Left lung (tissue), 10 donors: ENCODE measurements around the gene WDR5. TPM values are rescaled to one million over a fixed set of nuclear protein-coding genes. Genes with fewer than 3 reads are reported as not detected.

Source experiments
- ATAC-seq: fragments of 200-7000 bp; cut with Tn5 transposase; one replicate; pipeline ENCODE4 v1.9.1; 2020; ENCODE audit warnings: moderate library complexity
- DNase-seq, 4 donors: peaks; one replicate each; pipeline ENCODE4 v3.0.0-alpha.2; 2013 to 2020
- H3K27ac ChIP-seq, 2 donors: fragments of 200-600 bp; sonication (generic) in 1 of 2; one replicate each; pipeline versions ENCODE4 v1.5.0 to v1.8.0; 2020 to 2021
- H3K27me3 ChIP-seq, 2 donors: fragments of 200-600 bp; sonication (generic) in 1 of 2; one replicate each; pipeline versions ENCODE4 v1.5.0 to v1.8.0; 2020 to 2021
- H3K36me3 ChIP-seq, 2 donors: fragments of 200-600 bp; sonication (generic) in 1 of 2; one replicate each; pipeline versions ENCODE4 v1.5.0 to v1.8.0; 2020 to 2021
- H3K4me1 ChIP-seq, 2 donors: fragments of 200-600 bp; one replicate each; pipeline ENCODE4 v1.8.0; 2021
- H3K4me3 ChIP-seq, 2 donors: fragments of 200-600 bp; sonication (generic) in 1 of 2; one replicate each; pipeline versions ENCODE4 v1.5.0 to v1.8.0; 2020 to 2021; ENCODE audit warnings: mild to moderate bottlenecking in 1 of 2
- H3K9me3 ChIP-seq, 2 donors: fragments of 200-600 bp; sonication (generic) in 1 of 2; one replicate each; pipeline versions ENCODE4 v1.5.0 to v1.8.0; 2020 to 2021
- intact Hi-C, 2 donors: fragments of 100-400 bp; cut with DNase I; formaldehyde crosslinking; loops; one replicate each; pipeline versions ENCODE4 v1.11.2 to v1.14.2; 2022
- polyA plus RNA-seq, 6 donors: library from polyadenylated mRNA; unstranded; fragments of 120-200 nt; gene quantifications; one replicate each; pipeline ENCODE4 v1.2.1, GENCODE V29; 2013; ENCODE audit not compliant: insufficient read length in 6 of 6
- total RNA-seq, 2 donors: library from RNA; stranded (reverse); fragmentation: NEBNext Ultra II Directional; extraction: Animal tissue kit (Norgen Biotek cat#: 25700); gene quantifications; one replicate each; pipeline ENCODE4 v1.2.1, GENCODE V29; 2021
- TF ChIP-seq, protein P1 (sequence below), 2 donors: fragments of 200-600 bp; sonication (generic) in 1 of 2; IDR thresholded peaks; one replicate each; pipeline versions ENCODE4 v1.5.0 to v1.8.0; 2021; ENCODE audit warnings: antibody characterized with exemption in 2 of 2
- donor health status: DM: no; HTN: yes; CAD: no.
- donor health status: DM: no; HTN: no; CAD: no.

Gene WDR5
- total and polyA plus RNA-seq, 8 donors = 23.7 to 36.3 (median 31.8) TPM

DNA sequence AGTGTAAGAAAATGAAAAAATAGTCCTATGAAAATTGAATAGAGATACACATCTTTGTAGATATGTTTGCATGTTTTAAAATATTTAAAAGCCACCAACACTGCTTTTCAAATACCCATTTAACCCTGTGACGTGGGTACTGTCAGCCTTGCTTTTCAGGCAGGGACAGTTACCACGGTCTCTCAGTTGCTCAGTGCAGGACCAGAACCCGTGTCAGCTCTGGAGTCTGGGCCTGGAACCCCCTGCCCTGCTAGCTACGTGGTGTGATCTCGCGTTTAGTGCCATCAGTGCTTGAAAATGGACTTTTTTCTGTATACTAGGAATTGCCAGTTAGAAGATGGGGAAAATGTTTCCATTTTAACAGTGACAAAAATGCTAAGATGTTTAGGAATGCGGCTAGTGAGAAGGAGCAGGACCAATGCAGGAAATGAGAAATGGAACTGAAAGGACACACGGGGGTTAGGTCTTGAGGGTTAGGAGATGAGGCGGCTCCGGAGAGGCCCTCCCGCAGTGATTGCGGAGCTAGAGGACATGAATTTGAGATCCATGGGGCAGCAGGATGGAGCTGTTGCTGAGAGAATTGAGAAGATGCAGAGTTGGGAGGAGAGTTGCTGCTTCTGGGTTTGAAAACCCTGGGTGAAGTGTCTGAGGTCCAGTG lies 14.8 kb downstream of the WDR5 start:
- peaks cover 2 to 99% of the 10 kb centered on the region in 2 donors for H3K36me3 ChIP-seq
- TF ChIP-seq, protein P1, sequence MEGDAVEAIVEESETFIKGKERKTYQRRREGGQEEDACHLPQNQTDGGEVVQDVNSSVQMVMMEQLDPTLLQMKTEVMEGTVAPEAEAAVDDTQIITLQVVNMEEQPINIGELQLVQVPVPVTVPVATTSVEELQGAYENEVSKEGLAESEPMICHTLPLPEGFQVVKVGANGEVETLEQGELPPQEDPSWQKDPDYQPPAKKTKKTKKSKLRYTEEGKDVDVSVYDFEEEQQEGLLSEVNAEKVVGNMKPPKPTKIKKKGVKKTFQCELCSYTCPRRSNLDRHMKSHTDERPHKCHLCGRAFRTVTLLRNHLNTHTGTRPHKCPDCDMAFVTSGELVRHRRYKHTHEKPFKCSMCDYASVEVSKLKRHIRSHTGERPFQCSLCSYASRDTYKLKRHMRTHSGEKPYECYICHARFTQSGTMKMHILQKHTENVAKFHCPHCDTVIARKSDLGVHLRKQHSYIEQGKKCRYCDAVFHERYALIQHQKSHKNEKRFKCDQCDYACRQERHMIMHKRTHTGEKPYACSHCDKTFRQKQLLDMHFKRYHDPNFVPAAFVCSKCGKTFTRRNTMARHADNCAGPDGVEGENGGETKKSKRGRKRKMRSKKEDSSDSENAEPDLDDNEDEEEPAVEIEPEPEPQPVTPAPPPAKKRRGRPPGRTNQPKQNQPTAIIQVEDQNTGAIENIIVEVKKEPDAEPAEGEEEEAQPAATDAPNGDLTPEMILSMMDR (IDR thresholded peaks at IDR 0.05) = no peak
- ATAC-seq = no peak
- H3K27ac ChIP-seq = no peak overlapping the region
- no peaks in the 10 kb centered on the region for H3K27me3 ChIP-seq
- no peak for DNase-seq
- no peaks in the 10 kb centered on the region for H3K4me1 ChIP-seq
- H3K9me3 ChIP-seq = no peaks in the 10 kb centered on the region
- intact Hi-C loops = no loop called here
- H3K4me3 ChIP-seq = no peak overlapping the region

DNA sequence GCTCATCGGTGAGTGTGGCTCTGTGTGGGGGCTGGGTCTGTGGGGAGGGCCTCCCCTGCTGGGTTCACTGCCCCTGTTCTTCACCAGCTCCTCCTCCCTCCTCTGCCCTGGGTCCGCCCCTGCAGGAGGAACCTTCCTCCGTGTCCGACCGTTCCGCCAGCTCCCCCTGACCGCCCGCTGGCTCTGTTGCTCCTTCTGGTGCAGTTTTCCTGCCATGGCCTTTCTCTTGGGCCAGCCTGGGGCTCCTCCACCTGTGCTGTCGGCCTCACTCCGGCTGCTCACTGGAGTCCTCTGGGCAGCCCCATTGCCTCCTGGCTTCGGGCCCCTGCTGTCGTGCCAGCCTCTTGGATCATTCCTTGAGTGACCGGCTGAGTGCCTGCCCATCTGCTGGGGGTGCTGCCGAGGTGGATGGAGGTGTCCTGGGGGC lies 16.2 kb downstream of the WDR5 start:
- no peaks in the 10 kb centered on the region for H3K9me3 ChIP-seq
- peaks cover 3 to 100% of the 10 kb centered on the region in 2 donors for H3K36me3 ChIP-seq
- no peaks in the 10 kb centered on the region for H3K27me3 ChIP-seq
- TF ChIP-seq, protein P1 (IDR thresholded peaks at IDR 0.05) = no peak
- ATAC-seq (no peak), DNase-seq (peak in 1 of 4 donors; percentile 71)
- no peaks in the 10 kb centered on the region for H3K4me1 ChIP-seq
- no peak overlapping the region for H3K27ac ChIP-seq
- H3K4me3 ChIP-seq = no peak overlapping the region
- intact Hi-C loops = no loop called here

DNA sequence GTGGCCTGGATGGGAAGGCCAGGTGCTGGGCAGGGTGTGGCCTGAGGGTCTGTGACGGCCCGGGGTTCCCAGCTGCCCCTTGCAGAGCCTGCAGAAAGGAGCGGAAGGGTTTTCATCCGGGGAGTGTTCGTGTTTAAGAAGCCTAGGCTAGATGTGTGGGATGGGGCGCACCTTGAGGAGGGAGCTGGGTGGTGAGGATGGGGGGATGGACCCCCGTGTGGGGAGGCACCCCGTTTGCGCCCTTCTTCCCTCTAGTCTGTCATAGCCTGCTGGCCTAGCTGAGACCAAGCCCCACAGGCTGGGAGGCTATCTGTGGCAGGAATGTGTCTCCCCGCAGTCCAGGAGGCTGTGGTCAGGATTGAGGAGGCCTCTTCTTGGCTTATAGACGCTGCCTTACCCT lies 16.6 kb downstream of the WDR5 start:
- Histone ChIP-seq H3K27me3 (no peaks in the 10 kb centered on the region), H3K9me3 (no peaks in the 10 kb centered on the region), H3K27ac (no peak overlapping the region), H3K4me1 (no peaks in the 10 kb centered on the region), H3K36me3 (peaks cover 3 to 100% of the 10 kb centered on the region in 2 donors), H3K4me3 (no peak overlapping the region)
- no peak for ATAC-seq
- DNase-seq = no peak
- intact Hi-C loops = no loop called here
- TF ChIP-seq, protein P1 (IDR thresholded peaks at IDR 0.05) = no peak

DNA sequence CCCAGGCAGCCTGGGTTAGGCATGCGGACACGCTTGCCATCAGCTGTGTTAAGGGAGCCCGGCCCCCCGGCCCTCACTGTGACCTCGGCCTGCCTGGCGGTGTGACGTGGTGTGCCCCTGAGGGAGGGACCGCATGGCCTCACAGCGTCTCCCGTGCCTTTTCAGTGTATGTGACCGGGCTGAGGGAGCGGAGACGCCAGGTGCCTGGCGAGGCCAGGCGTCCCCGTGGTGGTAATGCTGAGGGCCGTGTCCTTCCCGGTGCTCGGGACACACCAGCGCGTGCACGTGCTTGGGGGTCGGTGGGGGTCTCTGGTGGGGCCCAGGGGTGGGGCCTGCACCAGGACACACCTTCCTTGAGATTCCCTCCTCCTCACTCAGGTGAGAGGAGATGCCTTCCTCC lies 17.6 kb downstream of the WDR5 start:
- Histone ChIP-seq H3K27me3 (no peaks in the 10 kb centered on the region), H3K4me3 (no peak overlapping the region), H3K9me3 (no peaks in the 10 kb centered on the region), H3K4me1 (no peaks in the 10 kb centered on the region), H3K36me3 (peaks cover 3 to 100% of the 10 kb centered on the region in 2 donors), H3K27ac (no peak overlapping the region)
- DNase-seq (peak in 1 of 4 donors; percentile 61), ATAC-seq (no peak)
- TF ChIP-seq, protein P1 (IDR thresholded peaks at IDR 0.05) = no peak
- intact Hi-C loops = no loop called here

DNA sequence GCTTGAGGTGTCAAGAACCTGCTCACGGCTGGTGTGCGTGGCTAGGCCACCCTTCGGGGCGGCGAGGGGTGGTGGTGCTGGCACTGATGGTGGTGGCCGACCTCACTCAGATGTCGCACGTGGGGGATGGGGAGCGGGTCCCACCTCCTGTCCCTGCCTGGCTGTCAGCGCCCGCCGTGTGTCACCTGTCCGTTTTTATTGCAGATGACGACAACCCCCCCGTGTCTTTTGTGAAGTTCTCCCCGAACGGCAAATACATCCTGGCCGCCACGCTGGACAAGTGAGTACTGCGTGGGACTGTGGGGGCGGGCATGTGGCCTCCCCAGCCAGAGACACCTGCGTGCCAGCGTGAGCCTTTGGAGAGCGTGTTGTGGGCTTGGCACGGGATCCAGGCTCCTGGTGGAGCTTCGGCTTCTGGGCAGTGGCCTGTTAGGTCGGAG lies 18.4 kb downstream of the WDR5 start:
- intact Hi-C loops = no loop called here
- no peak for ATAC-seq
- H3K36me3 ChIP-seq = peaks cover 3 to 100% of the 10 kb centered on the region in 2 donors

More for the DNA sequence above, 18.4 kb downstream of the WDR5 start:
- Histone ChIP-seq H3K27ac (no peak overlapping the region), H3K4me3 (no peak overlapping the region), H3K4me1 (no peaks in the 10 kb centered on the region), H3K27me3 (no peaks in the 10 kb centered on the region), H3K9me3 (no peaks in the 10 kb centered on the region)
- DNase-seq = peak in 1 of 4 donors; percentile 75
- TF ChIP-seq, protein P1 (IDR thresholded peaks at IDR 0.05) = no peak
